ENCODE results near the gene NR1H4. TPM values are rescaled to one million over a fixed set of nuclear protein-coding genes. Genes with fewer than 3 reads are reported as not detected.

The NR1H4 gene
- total and polyA plus RNA-seq, 2 of the 8 experiments (the other 6 are each of a cell fraction or from before 2014, with no cell fraction given): not detected

DNA sequence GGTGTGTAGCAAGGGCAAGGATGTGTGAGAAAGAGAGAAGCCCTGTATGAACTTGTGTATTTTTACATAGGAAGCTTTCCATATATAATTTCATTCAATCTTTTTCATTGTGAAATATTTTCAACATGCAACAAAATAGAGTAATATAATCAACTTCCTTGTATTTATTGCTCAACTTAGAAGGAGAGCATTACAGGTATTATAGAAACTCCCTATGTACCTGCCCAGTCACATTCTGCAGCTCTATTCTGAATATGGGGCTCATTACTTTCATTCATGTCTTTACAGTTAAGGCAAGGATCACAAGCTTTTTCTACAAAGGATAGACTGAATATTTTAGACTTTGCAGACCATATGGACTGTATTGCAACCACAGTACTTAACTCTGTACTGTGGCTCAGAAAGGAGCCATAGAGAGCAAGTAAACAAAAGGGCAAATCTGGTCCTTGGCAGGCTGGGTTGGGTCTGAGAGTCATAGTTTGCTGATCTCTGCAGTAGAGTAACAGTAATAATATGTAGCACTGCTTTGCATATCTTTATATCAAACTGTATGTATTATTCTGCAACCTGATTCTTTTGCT lies 11.3 kb downstream of the NR1H4 start (continued):
- no peak for TF ChIP-seq RBBP5 (IDR thresholded peaks at IDR 0.05; ENCODE audit: borderline replicate concordance, low read depth, low read length)
- no peak for TF ChIP-seq TEAD4 (IDR thresholded peaks at IDR 0.05; ENCODE audit: low read depth, low read length)
- TF ChIP-seq TAF1 (IDR thresholded peaks at IDR 0.05; ENCODE audit: low read depth, low read length): no peak
- no peak for TF ChIP-seq RFX5 (IDR thresholded peaks at IDR 0.05; ENCODE audit: borderline replicate concordance, low read depth, low read length)
- TF ChIP-seq ZNF274 (IDR thresholded peaks at IDR 0.05; ENCODE audit: borderline replicate concordance, extremely low read depth, low read length): no peak
- no peak for TF ChIP-seq JUND (IDR thresholded peaks at IDR 0.05; ENCODE audit: low read length)
- TF ChIP-seq CHD1 (IDR thresholded peaks at IDR 0.05; ENCODE audit: low read depth, low read length): no peak

Measured in H1 (cell line).